OCI-LY3 (cell line): ENCODE measurements around the gene PAN2.

Experiments used
- H2AFZ ChIP-seq: fragments of 200-600, 300-600 bp; shearing (Covaris generic); 2 replicates; pipeline ENCODE4 v1.6.0; 2014; ENCODE audit warnings: antibody characterized with exemption, low read depth, low read length
- H3K27ac ChIP-seq: fragments of 200-600, 300-600 bp; sonication (generic); 2 replicates; pipeline ENCODE4 v1.5.1; 2014; ENCODE audit warnings: mild to moderate bottlenecking, low read length, moderate library complexity, mixed read lengths
- H3K27me3 ChIP-seq: fragments of 200-600, 300-600 bp; sonication (generic); 2 replicates; pipeline ENCODE4 v1.6.1; 2014; ENCODE audit warnings: low read depth, low read length, mixed read lengths
- H3K36me3 ChIP-seq: fragments of 200-600, 300-600 bp; sonication (generic); replicated peaks from 2 replicates; pipeline ENCODE3; 2014; ENCODE audit warnings: low read depth, low read length, mixed read lengths
- H3K4me1 ChIP-seq: fragments of 300-600, 200-600 bp; sonication (generic); 2 replicates; pipeline ENCODE4 v1.6.1; 2014; ENCODE audit warnings: low read length, mixed read lengths
- H3K4me2 ChIP-seq: fragments of 200-600, 300-600 bp; sonication (generic); 2 replicates; pipeline ENCODE4 v1.6.1; 2014; ENCODE audit warnings: low read length, mixed read lengths
- H3K4me3 ChIP-seq: fragments of 300-600, 200-600 bp; sonication (generic); 2 replicates; pipeline ENCODE4 v1.5.1; 2014; ENCODE audit warnings: antibody characterized with exemption, mild to moderate bottlenecking, low read length, moderate library complexity
- H3K79me2 ChIP-seq: fragments of 300-600, 200-600 bp; shearing (Covaris generic); 2 replicates; pipeline ENCODE4 v1.6.1; 2014; ENCODE audit warnings: mild to moderate bottlenecking, low read length, mixed read lengths
- H3K9ac ChIP-seq: fragments of 300-600, 200-600 bp; shearing (Covaris generic); 2 replicates; pipeline ENCODE4 v1.6.0; 2014; ENCODE audit warnings: mild to moderate bottlenecking, low read length, moderate library complexity
- H3K9me3 ChIP-seq: fragments of 200-600, 300-600 bp; shearing (Covaris generic); 2 replicates; pipeline ENCODE4 v1.6.1; 2014; ENCODE audit warnings: low read length, mixed read lengths; ENCODE audit not compliant: insufficient read depth
- H4K20me1 ChIP-seq: fragments of 200-600, 300-600 bp; sonication (generic); 2 replicates; pipeline ENCODE4 v1.6.1; 2016; ENCODE audit warnings: low read length, mixed read lengths; ENCODE audit not compliant: insufficient read depth
- EZH2phosphoT487 ChIP-seq: fragments of 200-600 bp; shearing (Covaris generic); IDR thresholded peaks from 2 replicates; pipeline ENCODE4 v1.6.1; 2018; ENCODE audit warnings: antibody characterized with exemption, mixed run types, low read depth
- TF ChIP-seq, protein P1 (sequence below): fragments of 200-600, 300-600 bp; sonication (generic); IDR thresholded peaks from 2 replicates; pipeline ENCODE4 v1.5.1; 2014; ENCODE audit warnings: antibody characterized with exemption, low read length, low read depth

PAN2 gene

DNA sequence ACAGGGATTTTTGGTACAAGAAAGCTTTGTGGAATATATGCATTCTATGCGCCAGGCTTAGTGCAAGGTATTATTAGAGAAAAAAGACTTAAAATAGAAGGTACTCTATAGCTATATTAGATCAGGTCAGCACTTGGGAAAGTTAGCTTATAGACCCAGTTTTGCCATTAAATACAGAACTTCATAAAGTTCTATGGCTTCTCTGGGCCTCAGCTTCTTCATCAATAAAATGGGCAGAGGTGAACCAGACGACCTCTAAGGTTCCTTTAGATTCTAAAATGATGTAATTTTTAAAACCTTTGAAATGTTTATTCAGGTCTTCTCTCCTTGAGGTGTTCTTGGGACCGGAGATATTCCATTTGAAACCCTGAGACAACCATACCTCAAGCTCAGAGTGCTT is 25.1 kb downstream of the PAN2 start:
- no peak for TF ChIP-seq EZH2phosphoT487
- TF ChIP-seq, protein P1, sequence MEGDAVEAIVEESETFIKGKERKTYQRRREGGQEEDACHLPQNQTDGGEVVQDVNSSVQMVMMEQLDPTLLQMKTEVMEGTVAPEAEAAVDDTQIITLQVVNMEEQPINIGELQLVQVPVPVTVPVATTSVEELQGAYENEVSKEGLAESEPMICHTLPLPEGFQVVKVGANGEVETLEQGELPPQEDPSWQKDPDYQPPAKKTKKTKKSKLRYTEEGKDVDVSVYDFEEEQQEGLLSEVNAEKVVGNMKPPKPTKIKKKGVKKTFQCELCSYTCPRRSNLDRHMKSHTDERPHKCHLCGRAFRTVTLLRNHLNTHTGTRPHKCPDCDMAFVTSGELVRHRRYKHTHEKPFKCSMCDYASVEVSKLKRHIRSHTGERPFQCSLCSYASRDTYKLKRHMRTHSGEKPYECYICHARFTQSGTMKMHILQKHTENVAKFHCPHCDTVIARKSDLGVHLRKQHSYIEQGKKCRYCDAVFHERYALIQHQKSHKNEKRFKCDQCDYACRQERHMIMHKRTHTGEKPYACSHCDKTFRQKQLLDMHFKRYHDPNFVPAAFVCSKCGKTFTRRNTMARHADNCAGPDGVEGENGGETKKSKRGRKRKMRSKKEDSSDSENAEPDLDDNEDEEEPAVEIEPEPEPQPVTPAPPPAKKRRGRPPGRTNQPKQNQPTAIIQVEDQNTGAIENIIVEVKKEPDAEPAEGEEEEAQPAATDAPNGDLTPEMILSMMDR: no peak
- Histone ChIP-seq H3K27me3 (no peaks in the 10 kb centered on the region), H3K4me1 (no peaks in the 10 kb centered on the region), H3K27ac (no peak overlapping the region), H3K4me3 (no peak overlapping the region), H3K4me2 (no peak overlapping the region), H3K9ac (no peak overlapping the region), H3K79me2 (no peaks in the 10 kb centered on the region), H4K20me1 (no peaks in the 10 kb centered on the region), H3K36me3 (peaks cover 23% of the 10 kb centered on the region), H3K9me3 (no peaks in the 10 kb centered on the region), H2AFZ (no peak overlapping the region)

DNA sequence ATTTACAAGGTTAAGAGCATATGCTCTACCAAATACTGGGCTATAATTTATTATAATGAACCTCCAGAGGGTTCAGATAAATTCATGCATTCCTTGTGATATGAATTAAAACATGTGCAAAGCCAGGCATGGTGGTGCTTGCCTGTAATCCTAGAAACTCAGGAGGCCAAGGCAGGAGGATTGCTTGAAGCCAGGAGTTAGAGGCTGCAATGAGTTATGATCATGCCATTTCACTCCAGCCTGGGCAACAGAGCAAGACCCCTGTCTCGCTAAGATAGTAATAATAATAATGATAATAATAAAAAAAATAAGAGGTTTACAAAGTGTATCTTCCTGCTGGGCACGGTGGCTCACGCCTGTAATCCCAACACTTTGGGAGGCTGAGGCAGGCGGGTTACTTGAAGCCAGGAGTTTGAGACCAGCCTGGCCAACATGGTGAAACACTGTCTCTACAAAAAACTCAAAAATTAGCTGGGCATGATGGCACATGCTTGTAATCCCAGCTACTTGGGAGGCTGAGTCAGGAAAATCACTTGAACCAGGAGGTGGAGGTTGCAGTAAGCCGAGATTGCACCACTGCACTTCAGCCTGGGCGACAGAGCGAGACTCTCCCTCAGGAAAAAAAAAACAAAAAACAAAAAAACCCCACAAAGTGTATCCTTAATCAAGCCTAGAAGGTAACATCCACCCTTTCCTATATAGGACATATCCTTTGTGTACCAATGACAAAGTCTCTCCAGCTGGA is 26.4 kb downstream of the PAN2 start:
- peaks cover 23% of the 10 kb centered on the region for H3K36me3 ChIP-seq
- H4K20me1 ChIP-seq: no peaks in the 10 kb centered on the region
- H3K27ac ChIP-seq: no peak overlapping the region

DNA sequence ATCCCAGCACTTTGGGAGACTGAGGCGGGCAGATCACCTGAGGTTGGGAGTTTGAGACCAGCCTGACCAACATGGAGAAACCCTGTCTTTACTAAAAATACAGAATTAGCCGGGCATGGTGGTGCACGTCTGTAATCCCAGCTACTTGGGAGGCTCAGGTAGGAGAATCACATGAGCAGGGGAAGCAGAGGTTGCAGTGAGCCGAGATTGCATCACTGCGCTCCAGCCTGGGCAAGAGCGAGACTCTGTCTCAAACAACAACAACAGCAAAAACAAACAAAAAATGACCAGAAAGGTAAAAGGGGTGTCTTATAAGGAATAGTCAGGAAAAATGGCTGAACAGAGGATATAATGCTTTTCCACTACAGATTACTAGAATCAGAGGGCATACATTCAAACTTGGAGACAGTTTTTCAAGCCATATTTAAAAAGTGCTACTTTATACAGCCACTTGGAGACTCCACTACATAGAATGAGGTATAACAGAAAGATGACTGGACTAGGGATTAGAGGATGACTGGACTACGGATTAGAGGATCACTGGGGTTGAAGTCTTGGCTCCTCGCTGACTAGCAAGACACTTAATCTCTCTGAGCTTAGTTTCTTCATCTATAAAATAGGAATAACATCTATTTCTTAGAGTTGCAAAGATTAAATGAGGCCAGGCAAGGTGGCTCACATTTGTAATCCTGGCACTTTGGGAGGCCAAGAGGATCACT is 28.8 kb downstream of the PAN2 start:
- no peak overlapping the region for H3K4me2 ChIP-seq
- TF ChIP-seq, protein P1: no peak
- no peak for TF ChIP-seq EZH2phosphoT487
- H3K27ac ChIP-seq: no peak overlapping the region
- peaks cover 6% of the 10 kb centered on the region; the same call in 1 of the 2 replicates for H3K79me2 ChIP-seq
- no peaks in the 10 kb centered on the region for H3K9me3 ChIP-seq
- no peaks in the 10 kb centered on the region for H3K27me3 ChIP-seq
- H3K36me3 ChIP-seq: peaks cover 12% of the 10 kb centered on the region
- peaks cover 21% of the 10 kb centered on the region for H3K4me1 ChIP-seq
- no peak overlapping the region for H3K9ac ChIP-seq
- H2AFZ ChIP-seq: no peak overlapping the region
- H3K4me3 ChIP-seq: no peak overlapping the region
- H4K20me1 ChIP-seq: no peaks in the 10 kb centered on the region

More for the DNA sequence above, 26.4 kb downstream of the PAN2 start:
- H3K9ac ChIP-seq: no peak overlapping the region
- TF ChIP-seq EZH2phosphoT487: no peak
- TF ChIP-seq, protein P1: no peak
- peaks cover 6% of the 10 kb centered on the region for H3K4me1 ChIP-seq
- no peak overlapping the region for H3K4me3 ChIP-seq
- no peak overlapping the region for H3K4me2 ChIP-seq
- H3K79me2 ChIP-seq: no peaks in the 10 kb centered on the region
- H3K9me3 ChIP-seq: no peaks in the 10 kb centered on the region
- H2AFZ ChIP-seq: no peak overlapping the region
- no peaks in the 10 kb centered on the region for H3K27me3 ChIP-seq

DNA sequence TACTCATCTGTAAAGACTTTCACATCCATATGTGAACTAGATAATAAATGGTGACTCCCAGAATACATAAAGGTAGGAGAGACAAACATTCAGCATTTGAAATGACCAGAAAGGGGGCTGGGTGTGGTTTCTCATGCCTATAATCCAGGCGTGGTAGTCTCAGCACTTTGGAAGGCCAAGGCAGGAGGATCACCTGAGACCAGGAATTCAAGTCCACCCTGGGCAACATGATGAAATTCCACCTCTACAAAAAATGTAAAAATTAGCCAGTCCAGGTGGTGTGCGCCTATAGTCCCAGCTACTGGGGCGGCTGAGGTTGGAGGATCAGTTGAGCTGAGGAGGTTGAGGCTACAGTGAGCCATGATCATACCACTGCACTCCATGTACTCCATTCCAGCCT is 29.5 kb downstream of the PAN2 start:
- Histone ChIP-seq H3K4me1 (peaks cover 21% of the 10 kb centered on the region), H3K9ac (no peak overlapping the region), H3K9me3 (no peaks in the 10 kb centered on the region), H2AFZ (no peak overlapping the region), H4K20me1 (no peaks in the 10 kb centered on the region), H3K27me3 (no peaks in the 10 kb centered on the region), H3K4me2 (no peak overlapping the region), H3K27ac (no peak overlapping the region), H3K79me2 (peaks cover 14% of the 10 kb centered on the region), H3K4me3 (no peak overlapping the region), H3K36me3 (peaks cover 7% of the 10 kb centered on the region)
- no peak for TF ChIP-seq EZH2phosphoT487
- TF ChIP-seq, protein P1: no peak
